Measurements from ENCODE around the gene DPP3. TPM values are rescaled to one million over a fixed set of nuclear protein-coding genes. Genes with fewer than 3 reads are reported as not detected.

Gene DPP3
- total RNA-seq, 1 donor: 70.4 TPM

- H3K4me3 ChIP-seq (ENCODE audit: low read depth, low read length): peak overlapping the region; percentile 99
- DNase-seq (ENCODE audit: low read depth): no peak
- no peak for TF ChIP-seq CTCF (IDR thresholded peaks at IDR 0.05; ENCODE audit: insufficient read depth, low read depth, low read length)
Observed at GRCh38 chr11:66510990-66511339, 30.7 kb downstream of the DPP3 start.

- no peak for DNase-seq (ENCODE audit: low read depth)
- TF ChIP-seq CTCF (IDR thresholded peaks at IDR 0.05; ENCODE audit: insufficient read depth, low read depth, low read length): no peak
- H3K4me3 ChIP-seq (ENCODE audit: low read depth, low read length): no peak overlapping the region
Observed at GRCh38 chr11:66523611-66524010, 43.4 kb downstream of the DPP3 start.

- TF ChIP-seq CTCF (IDR thresholded peaks at IDR 0.05; ENCODE audit: insufficient read depth, low read depth, low read length): no peak
Observed at GRCh38 chr11:66524304-66525040, 44.2 kb downstream of the DPP3 start.

GRCh38 chr11:66529069-66529468 lies 48.8 kb downstream of the DPP3 start:
- H3K4me3 ChIP-seq (ENCODE audit: low read depth, low read length): no peak overlapping the region
- no peak for DNase-seq (ENCODE audit: low read depth)
- TF ChIP-seq CTCF (IDR thresholded peaks at IDR 0.05; ENCODE audit: insufficient read depth, low read depth, low read length): no peak

More at GRCh38 chr11:66524304-66525040, 44.2 kb downstream of the DPP3 start:
- DNase-seq (ENCODE audit: low read depth): no peak
- H3K4me3 ChIP-seq (ENCODE audit: low read depth, low read length): no peak overlapping the region

- TF ChIP-seq CTCF (IDR thresholded peaks at IDR 0.05; ENCODE audit: insufficient read depth, low read depth, low read length): no peak
- DNase-seq (ENCODE audit: low read depth): no peak
- no peak overlapping the region for H3K4me3 ChIP-seq (ENCODE audit: low read depth, low read length)
Observed at GRCh38 chr11:66529655-66530054, 49.4 kb downstream of the DPP3 start.

- no peak overlapping the region for H3K4me3 ChIP-seq (ENCODE audit: low read depth, low read length)
- no peak for TF ChIP-seq CTCF (IDR thresholded peaks at IDR 0.05; ENCODE audit: insufficient read depth, low read depth, low read length)
- DNase-seq (ENCODE audit: low read depth): no peak
Observed at GRCh38 chr11:66530927-66531709, 50.9 kb downstream of the DPP3 start.
